Mesenchymal stem cell (in vitro differentiated cells and primary cell): ENCODE data around the gene EEF2.

Experiments
- DNase-seq: peaks from one replicate; pipeline ENCODE4 v3.0.0-alpha.2; 2013
- H2AFZ ChIP-seq: one replicate; pipeline ENCODE4 v1.6.1; 2013; ENCODE audit warnings: low read depth, mild to moderate bottlenecking, control low read depth, inconsistent platforms, low read length, moderate library complexity
- H2AK5ac ChIP-seq: 2 replicates; pipeline ENCODE4 v1.6.1; 2013; ENCODE audit warnings: low read length, moderate library complexity, mild to moderate bottlenecking, inconsistent platforms; ENCODE audit not compliant: severe bottlenecking
- H2BK120ac ChIP-seq: one replicate; pipeline ENCODE4 v1.6.1; 2013; ENCODE audit warnings: low read depth, mild to moderate bottlenecking, inconsistent platforms, low read length, moderate library complexity
- H2BK12ac ChIP-seq, 2 experiments: one replicate each; pipeline ENCODE4 v1.6.1; 2013; ENCODE audit warnings: inconsistent platforms in 2 of 2, low read length in 2 of 2, mild to moderate bottlenecking in 2 of 2, moderate library complexity in 2 of 2, control low read depth in 1 of 2
- H2BK15ac ChIP-seq: one replicate; pipeline ENCODE4 v1.6.1; 2013; ENCODE audit warnings: mild to moderate bottlenecking, low read depth, inconsistent platforms; ENCODE audit not compliant: poor library complexity, severe bottlenecking
- H2BK5ac ChIP-seq: 2 replicates; pipeline ENCODE4 v1.6.1; 2013; ENCODE audit warnings: low read depth, mild to moderate bottlenecking, low read length, control low read depth, inconsistent platforms; ENCODE audit not compliant: poor library complexity, severe bottlenecking
- H3K14ac ChIP-seq, 2 experiments: one replicate each; pipeline ENCODE4 v1.6.1; 2013; ENCODE audit warnings: inconsistent platforms in 2 of 2, low read length in 2 of 2, control low read depth in 1 of 2, mild to moderate bottlenecking in 1 of 2, moderate library complexity in 1 of 2
- H3K18ac ChIP-seq, 2 experiments: one replicate each; pipeline ENCODE4 v1.6.1; 2013; ENCODE audit warnings: inconsistent platforms in 2 of 2, low read length in 2 of 2, control low read depth in 1 of 2, low read depth in 1 of 2, mild to moderate bottlenecking in 1 of 2
- H3K23ac ChIP-seq, 2 experiments: one replicate each; pipeline ENCODE4 v1.6.1; 2013; ENCODE audit warnings: inconsistent platforms in 2 of 2, low read length in 2 of 2, mild to moderate bottlenecking in 2 of 2, moderate library complexity in 2 of 2, control low read depth in 1 of 2
- H3K27ac ChIP-seq: 2 replicates; pipeline ENCODE4 v1.5.1; 2013; ENCODE audit warnings: mild to moderate bottlenecking, moderate library complexity, low read length, control low read depth, inconsistent platforms; ENCODE audit not compliant: poor library complexity, severe bottlenecking
- H3K27me3 ChIP-seq, 2 experiments: 2 replicates each; pipeline versions ENCODE4 v1.6.1 to v1.7.0; 2013; ENCODE audit warnings: low read length in 2 of 2, mild to moderate bottlenecking in 2 of 2, moderate library complexity in 2 of 2, control low read depth in 1 of 2, inconsistent platforms in 1 of 2; ENCODE audit not compliant: control insufficient read depth in 1 of 2, insufficient read depth in 1 of 2
- H3K36me3 ChIP-seq, 2 experiments: 2 replicates each; pipeline versions ENCODE4 v1.6.1 to v1.7.0; 2013; ENCODE audit warnings: low read length in 2 of 2, control low read depth in 1 of 2, inconsistent platforms in 1 of 2, low read depth in 1 of 2, mild to moderate bottlenecking in 1 of 2; ENCODE audit not compliant: insufficient read depth in 2 of 2, control insufficient read depth in 1 of 2
- H3K4ac ChIP-seq, 2 experiments: one replicate each; pipeline ENCODE4 v1.6.1; 2013; ENCODE audit warnings: inconsistent platforms in 2 of 2, low read length in 2 of 2, mild to moderate bottlenecking in 2 of 2, moderate library complexity in 2 of 2, control low read depth in 1 of 2, low read depth in 1 of 2
- H3K4me1 ChIP-seq: 2 replicates; pipeline ENCODE4 v1.6.1; 2013; ENCODE audit warnings: low read depth, low read length, control low read depth; ENCODE audit not compliant: control insufficient read depth, insufficient read depth
- H3K4me2 ChIP-seq: 2 replicates; pipeline ENCODE4 v1.6.1; 2013; ENCODE audit warnings: low read length, mild to moderate bottlenecking, inconsistent platforms; ENCODE audit not compliant: poor library complexity, severe bottlenecking
- H3K4me3 ChIP-seq, 2 experiments: 2 replicates each; pipeline versions ENCODE4 v1.5.1 to v1.7.0; 2013; ENCODE audit warnings: low read length in 2 of 2, mild to moderate bottlenecking in 2 of 2, control low read depth in 1 of 2, low read depth in 1 of 2; ENCODE audit not compliant: insufficient read depth in 1 of 2
- H3K79me1 ChIP-seq: replicated peaks from 2 replicates; pipeline ENCODE4 v1.6.1; 2013; ENCODE audit warnings: mild to moderate bottlenecking, control low read depth, low read length, inconsistent platforms; ENCODE audit not compliant: poor library complexity, severe bottlenecking
- H3K9ac ChIP-seq: 2 replicates; pipeline ENCODE4 v1.7.0; 2013; ENCODE audit warnings: mild to moderate bottlenecking, low read length, moderate library complexity
- H3K9me3 ChIP-seq: 2 replicates; pipeline ENCODE4 v1.7.0; 2013; ENCODE audit warnings: mild to moderate bottlenecking, low read length; ENCODE audit not compliant: control insufficient read depth
- H4K8ac ChIP-seq: one replicate; pipeline ENCODE4 v1.6.1; 2013; ENCODE audit warnings: inconsistent platforms, mild to moderate bottlenecking, low read length, moderate library complexity
- H4K91ac ChIP-seq: one replicate; pipeline ENCODE4 v1.6.1; 2013; ENCODE audit warnings: mild to moderate bottlenecking, low read length, inconsistent platforms
- WGBS: methylation state at CpG from one replicate; pipeline ENCODE4 v1.1.7; 2013; ENCODE audit warnings: mixed read lengths; 5-methylcytosine and 5-hydroxymethylcytosine counted together

Gene EEF2

DNA sequence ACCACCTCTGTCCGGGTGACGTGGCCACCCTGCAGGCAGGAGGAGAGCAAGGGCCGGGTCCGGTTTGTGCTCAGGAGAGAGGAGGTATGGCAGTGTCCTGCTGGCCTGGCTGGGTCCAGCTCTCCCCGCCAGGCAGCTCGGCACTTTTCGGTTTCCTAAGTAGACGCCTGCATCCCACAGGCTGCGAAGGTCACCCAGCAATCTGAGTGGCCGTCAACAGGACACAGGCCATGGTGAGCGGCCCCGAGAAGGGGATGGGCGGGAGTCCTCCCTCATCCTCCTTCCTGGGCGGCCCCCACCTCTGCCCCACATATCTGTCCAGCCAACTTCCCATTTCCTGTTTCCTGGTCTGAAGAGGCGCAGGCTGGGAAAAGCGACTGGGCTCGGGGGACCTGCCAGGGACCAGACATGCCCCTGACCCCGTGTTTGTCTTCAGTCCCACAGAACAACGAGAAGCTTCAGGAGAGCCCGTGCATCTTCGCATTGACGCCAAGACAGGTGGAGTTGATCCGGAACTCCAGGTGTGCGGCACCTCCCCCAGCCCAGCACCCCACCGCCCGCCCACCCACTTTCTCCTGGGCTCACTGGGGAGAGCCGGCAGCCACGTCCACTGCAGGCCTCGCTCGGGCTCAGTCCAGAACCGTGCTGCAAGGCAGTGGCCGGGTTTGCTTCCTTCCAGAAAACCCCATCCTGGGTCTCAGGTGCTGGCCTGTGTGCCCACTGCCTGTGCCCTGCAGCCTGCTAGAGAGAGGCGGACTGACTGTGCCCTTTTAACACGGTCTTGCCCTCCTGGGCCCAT, 38.5 kb upstream of the EEF2 start:
- Histone ChIP-seq H2BK12ac (no peak overlapping the region), H3K4me1 (peaks cover 1% of the 10 kb centered on the region), H3K18ac (no peak overlapping the region), H3K79me1 (peaks cover 50% of the 10 kb centered on the region), H3K9ac (no peak overlapping the region), H2BK120ac (no peak overlapping the region), H3K23ac (peak overlapping the region; percentile 2 to 74), H3K4me2 (no peak overlapping the region), H2AFZ (no peak overlapping the region), H2BK5ac (no peak overlapping the region), H4K8ac (no peak overlapping the region), H3K4ac (no peak overlapping the region), H3K27ac (no peak overlapping the region), H2BK15ac (no peak overlapping the region), H3K9me3 (no peaks in the 10 kb centered on the region), H3K4me3 (no peak overlapping the region), H2AK5ac (no peak overlapping the region), H3K14ac (no peak overlapping the region), H3K27me3 (no peaks in the 10 kb centered on the region), H4K91ac (no peak overlapping the region), H3K36me3 (peaks cover 34 to 68% of the 10 kb centered on the region in 2 experiments)
- 82% methylated on average over 34 of the region's 34 CpGs for WGBS
- DNase-seq: no peak

DNA sequence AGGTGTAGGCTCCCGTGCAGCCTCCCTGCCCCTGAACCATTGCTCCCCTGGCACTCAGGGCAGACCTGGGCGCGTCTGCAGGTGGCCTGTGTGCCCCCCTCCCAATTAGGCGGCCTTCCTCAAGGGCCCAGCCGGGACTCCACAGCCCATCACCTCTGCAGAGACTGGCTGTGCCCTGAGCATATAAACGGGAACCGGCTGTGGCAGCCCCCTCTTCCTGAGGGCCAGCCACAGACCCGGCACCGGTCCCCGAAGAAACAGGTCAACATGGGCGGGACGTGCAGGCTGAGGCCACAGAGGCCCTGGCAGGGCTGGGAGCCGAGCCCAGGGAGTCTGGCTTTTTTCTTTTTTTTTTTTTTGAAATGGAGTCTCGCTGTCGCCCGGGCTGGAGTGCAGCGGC, 34.3 kb upstream of the EEF2 start:
- Histone ChIP-seq H3K4ac (no peak overlapping the region), H3K9me3 (no peaks in the 10 kb centered on the region), H2BK120ac (no peak overlapping the region), H4K8ac (no peak overlapping the region), H2BK5ac (no peak overlapping the region), H3K27me3 (no peaks in the 10 kb centered on the region), H3K36me3 (peaks cover 26 to 72% of the 10 kb centered on the region in 2 experiments), H3K23ac (no peak overlapping the region), H2BK12ac (no peak overlapping the region), H3K27ac (no peak overlapping the region), H2AFZ (no peak overlapping the region), H3K4me3 (no peak overlapping the region), H4K91ac (no peak overlapping the region), H3K4me1 (peaks cover 34% of the 10 kb centered on the region), H2AK5ac (no peak overlapping the region), H3K18ac (no peak overlapping the region), H3K4me2 (no peak overlapping the region), H3K79me1 (peaks cover 48% of the 10 kb centered on the region), H3K14ac (no peak overlapping the region), H3K9ac (no peak overlapping the region), H2BK15ac (no peak overlapping the region)
- 93% methylated on average over 17 of the region's 17 CpGs for WGBS
- no peak for DNase-seq

DNA sequence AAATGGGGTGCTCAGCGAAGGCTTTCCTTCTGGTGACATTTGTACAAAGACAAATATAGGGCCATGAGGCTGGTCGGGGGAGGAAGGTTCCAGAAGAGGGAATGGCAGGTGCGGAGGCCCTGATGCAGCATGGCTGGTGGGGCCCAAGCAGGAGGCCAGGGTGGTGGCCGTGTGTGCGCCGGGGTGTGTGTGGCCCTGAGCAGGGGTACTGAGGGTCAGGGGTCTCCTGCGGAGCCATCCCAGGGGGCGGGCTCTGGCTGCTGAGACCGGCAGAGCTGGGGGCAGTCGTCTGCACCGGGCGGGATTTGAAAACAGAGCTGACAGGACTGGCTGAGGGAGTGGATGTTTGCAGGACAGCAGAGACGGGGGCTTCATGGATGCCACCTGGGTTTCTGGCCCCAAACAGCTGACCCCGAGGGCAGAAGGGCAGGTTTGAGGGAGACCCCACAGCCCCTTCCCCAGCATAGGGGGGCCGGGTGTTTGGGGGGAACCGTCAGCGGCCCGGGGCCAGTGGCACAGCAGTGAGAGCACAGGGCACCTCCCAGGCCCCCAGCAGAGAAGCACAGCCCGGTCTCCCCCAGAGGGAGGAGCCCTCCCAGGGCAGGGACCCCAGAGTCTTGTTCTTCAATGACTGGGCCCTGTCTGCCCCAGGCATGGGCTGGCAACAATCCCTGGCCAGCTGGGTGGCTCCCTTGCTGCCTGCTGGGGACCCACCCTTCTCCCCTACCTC, 33.7 kb upstream of the EEF2 start:
- H2AFZ ChIP-seq: no peak overlapping the region
- H4K8ac ChIP-seq: no peak overlapping the region
- no peak overlapping the region for H2BK12ac ChIP-seq
- no peak overlapping the region for H3K9ac ChIP-seq
- WGBS: 95% methylated on average over 19 of the region's 19 CpGs
- DNase-seq: no peak
- H3K14ac ChIP-seq: no peak overlapping the region
- H2AK5ac ChIP-seq: no peak overlapping the region
- no peaks in the 10 kb centered on the region for H3K9me3 ChIP-seq
- H3K27ac ChIP-seq: no peak overlapping the region
- no peak overlapping the region for H4K91ac ChIP-seq
- H3K23ac ChIP-seq: no peak overlapping the region
- peaks cover 28 to 72% of the 10 kb centered on the region in 2 experiments for H3K36me3 ChIP-seq
- H2BK120ac ChIP-seq: no peak overlapping the region
- H3K27me3 ChIP-seq: no peaks in the 10 kb centered on the region
- no peak overlapping the region for H3K4ac ChIP-seq
- no peak overlapping the region for H3K4me3 ChIP-seq
- H3K4me2 ChIP-seq: no peak overlapping the region
- H3K4me1 ChIP-seq: peaks cover 37% of the 10 kb centered on the region
- H3K79me1 ChIP-seq: peaks cover 47% of the 10 kb centered on the region
- no peak overlapping the region for H2BK5ac ChIP-seq
- H3K18ac ChIP-seq: no peak overlapping the region
- H2BK15ac ChIP-seq: no peak overlapping the region

- Histone ChIP-seq H2AK5ac (no peak overlapping the region), H2BK12ac (no peak overlapping the region), H3K9me3 (no peaks in the 10 kb centered on the region), H4K8ac (no peak overlapping the region), H2AFZ (no peak overlapping the region), H3K18ac (no peak overlapping the region), H3K27me3 (no peaks in the 10 kb centered on the region), H3K36me3 (peaks cover 35 to 72% of the 10 kb centered on the region in 2 experiments), H3K4me2 (no peak overlapping the region), H2BK15ac (no peak overlapping the region), H3K4me1 (peaks cover 37% of the 10 kb centered on the region), H3K79me1 (peaks cover 47% of the 10 kb centered on the region), H3K27ac (no peak overlapping the region), H3K14ac (no peak overlapping the region), H2BK120ac (no peak overlapping the region), H3K9ac (no peak overlapping the region), H3K4ac (no peak overlapping the region), H2BK5ac (no peak overlapping the region), H3K4me3 (no peak overlapping the region), H4K91ac (no peak overlapping the region), H3K23ac (no peak overlapping the region)
- no peak for DNase-seq
- 98% methylated on average over 19 of the region's 22 CpGs for WGBS
Observed at GRCh38 chr19:4018140-4018613, 32.9 kb upstream of the EEF2 start.
